ENCODE measurements around the gene METRNL. TPM values are rescaled to one million over a fixed set of nuclear protein-coding genes. Genes with fewer than 3 reads are reported as not detected.

METRNL gene
- total RNA-seq, 1 donor: 105 TPM

- H3K4me3 ChIP-seq (ENCODE audit: low read depth, low read length): no peak overlapping the region
- no peak for DNase-seq (ENCODE audit: low read depth)
- no peak for TF ChIP-seq CTCF (IDR thresholded peaks at IDR 0.05; ENCODE audit: insufficient read depth, low read length)
Observed at GRCh38 chr17:83113792-83114191, 34.4 kb downstream of the METRNL start.

- no peak overlapping the region for H3K4me3 ChIP-seq (ENCODE audit: low read depth, low read length)
- DNase-seq (ENCODE audit: low read depth): no peak
- TF ChIP-seq CTCF (IDR thresholded peaks at IDR 0.05; ENCODE audit: insufficient read depth, low read length): no peak
Observed at GRCh38 chr17:83114706-83115105, 35.3 kb downstream of the METRNL start.

GRCh38 chr17:83115202-83115651 lies 35.8 kb downstream of the METRNL start:
- H3K4me3 ChIP-seq (ENCODE audit: low read depth, low read length): no peak overlapping the region
- DNase-seq (ENCODE audit: low read depth): no peak
- TF ChIP-seq CTCF (IDR thresholded peaks at IDR 0.05; ENCODE audit: insufficient read depth, low read length): no peak

GRCh38 chr17:83115832-83116231 lies 36.4 kb downstream of the METRNL start:
- DNase-seq (ENCODE audit: low read depth): no peak
- H3K4me3 ChIP-seq (ENCODE audit: low read depth, low read length): no peak overlapping the region
- TF ChIP-seq CTCF (IDR thresholded peaks at IDR 0.05; ENCODE audit: insufficient read depth, low read length): no peak

GRCh38 chr17:83116311-83116771 lies 36.9 kb downstream of the METRNL start:
- H3K4me3 ChIP-seq (ENCODE audit: low read depth, low read length): no peak overlapping the region
- no peak for TF ChIP-seq CTCF (IDR thresholded peaks at IDR 0.05; ENCODE audit: insufficient read depth, low read length)
- no peak for DNase-seq (ENCODE audit: low read depth)

- TF ChIP-seq CTCF (IDR thresholded peaks at IDR 0.05; ENCODE audit: insufficient read depth, low read length): no peak
- DNase-seq (ENCODE audit: low read depth): no peak
Observed at GRCh38 chr17:83116783-83117555, 37.6 kb downstream of the METRNL start.

More at GRCh38 chr17:83116783-83117555, 37.6 kb downstream of the METRNL start:
- no peak overlapping the region for H3K4me3 ChIP-seq (ENCODE audit: low read depth, low read length)

Measured in fibroblast of the aortic adventitia (primary cell).